IMR-90 (cell line): ENCODE measurements around the gene FMNL3. TPM values are rescaled to one million over a fixed set of nuclear protein-coding genes. Genes with fewer than 3 reads are reported as not detected.
"Not testable (repeated sequence)": the region's sequence is repeated elsewhere in the genome, so short reads cannot be mapped to it uniquely, and the experiment has no call there.

Experiments used
- ATAC-seq: fragments of 200-7000 bp; cut with Tn5 transposase; 2 replicates; pipeline ENCODE4 v1.9.1; 2020; ENCODE audit warnings: low read depth, mild to moderate bottlenecking, moderate library complexity
- BruUV-seq: library from RNA; stranded (reverse); fragments of 400-500 nt; replicated peaks from 2 replicates; lab custom pipeline; 2021; lab: Mats Ljungman, UMichigan
- CTCF ChIA-PET: fragments of 300-600 bp; formaldehyde crosslinking; extraction: SDS; loops from one replicate; lab custom pipeline; 2021; ENCODE audit warnings: antibody characterized with exemption; lab: Yijun Ruan, JAX
- POLR2A ChIA-PET: fragments of 300-600 bp; sonication (Branson Sonifier 250); formaldehyde crosslinking; loops from one replicate; lab custom pipeline; 2022; ENCODE audit warnings: antibody characterized with exemption; ENCODE audit not compliant: unreplicated experiment; lab: Charles Lee
- DNase-seq: peaks from one replicate; pipeline ENCODE4 v3.0.0; 2013
- H2AFZ ChIP-seq: replicated peaks from 2 replicates; pipeline ENCODE3; 2013; ENCODE audit warnings: low read length, mild to moderate bottlenecking; ENCODE audit not compliant: poor library complexity
- H2AK5ac ChIP-seq: 2 replicates; pipeline ENCODE4 v1.6.1; 2013; ENCODE audit warnings: low read depth, low read length, inconsistent platforms
- H2AK9ac ChIP-seq: replicated peaks from 2 replicates; pipeline ENCODE3; 2013; ENCODE audit warnings: mild to moderate bottlenecking, low read depth, low read length, moderate library complexity; ENCODE audit not compliant: poor library complexity
- H2BK120ac ChIP-seq: 2 replicates; pipeline ENCODE4 v1.6.1; 2013; ENCODE audit warnings: low read depth, low read length, inconsistent platforms
- H2BK15ac ChIP-seq: 3 replicates; pipeline ENCODE4 v1.6.1; 2013; ENCODE audit warnings: low read depth, low read length, inconsistent platforms
- H2BK20ac ChIP-seq: 2 replicates; pipeline ENCODE4 v1.6.1; 2013; ENCODE audit warnings: low read depth, mild to moderate bottlenecking, inconsistent platforms, low read length, moderate library complexity
- H2BK5ac ChIP-seq: 2 replicates; pipeline ENCODE4 v1.6.1; 2013; ENCODE audit warnings: mild to moderate bottlenecking, low read depth, low read length, inconsistent platforms; ENCODE audit not compliant: poor library complexity, severe bottlenecking
- H3K14ac ChIP-seq: replicated peaks from 2 replicates; pipeline ENCODE4 v1.6.1; 2013; ENCODE audit warnings: low read depth, low read length, inconsistent platforms
- H3K18ac ChIP-seq: 2 replicates; pipeline ENCODE4 v1.6.1; 2013; ENCODE audit warnings: low read depth, low read length, control low read depth
- H3K23ac ChIP-seq: 2 replicates; pipeline ENCODE4 v1.6.1; 2013; ENCODE audit warnings: low read depth, low read length, inconsistent platforms
- H3K27ac ChIP-seq: 2 replicates; pipeline ENCODE4 v1.5.1; 2013; ENCODE audit warnings: mild to moderate bottlenecking, control low read depth, low read length; ENCODE audit not compliant: insufficient read depth
- H3K27me3 ChIP-seq: 2 replicates; pipeline ENCODE4 v1.6.1; 2013; ENCODE audit warnings: low read length; ENCODE audit not compliant: control insufficient read depth, insufficient read depth
- H3K36me3 ChIP-seq: 2 replicates; pipeline ENCODE4 v1.6.1; 2013; ENCODE audit warnings: low read length, mixed read lengths; ENCODE audit not compliant: control insufficient read depth, insufficient read depth
- H3K4ac ChIP-seq: 2 replicates; pipeline ENCODE4 v1.6.1; 2013; ENCODE audit warnings: low read depth, low read length, inconsistent platforms
- H3K4me1 ChIP-seq: 2 replicates; pipeline ENCODE4 v1.6.1; 2013; ENCODE audit warnings: low read length, mixed read lengths; ENCODE audit not compliant: control insufficient read depth, insufficient read depth
- H3K4me2 ChIP-seq: 2 replicates; pipeline ENCODE4 v1.6.1; 2013; ENCODE audit warnings: low read depth, mild to moderate bottlenecking, control low read depth, low read length, moderate library complexity
- H3K4me3 ChIP-seq: 2 replicates; pipeline ENCODE4 v1.5.1; 2013; ENCODE audit warnings: low read depth, mild to moderate bottlenecking, control low read depth, low read length, moderate library complexity; ENCODE audit not compliant: insufficient read depth
- H3K56ac ChIP-seq: 2 replicates; pipeline ENCODE4 v1.6.1; 2013; ENCODE audit warnings: low read length, inconsistent platforms; ENCODE audit not compliant: insufficient read depth; ENCODE audit errors: extremely low read depth
- H3K79me1 ChIP-seq, 2 experiments: 2 replicates each; pipeline ENCODE4 v1.6.1; 2013; ENCODE audit warnings: low read length in 2 of 2, inconsistent platforms in 1 of 2, low read depth in 1 of 2
- H3K9ac ChIP-seq: 2 replicates; pipeline ENCODE4 v1.6.1; 2013; ENCODE audit warnings: low read depth, low read length, control low read depth
- H3K9me1 ChIP-seq: 2 replicates; pipeline ENCODE4 v1.6.1; 2013; ENCODE audit warnings: low read length, inconsistent platforms; ENCODE audit not compliant: insufficient read depth
- H3K9me3 ChIP-seq: 2 replicates; pipeline ENCODE4 v1.6.1; 2013; ENCODE audit warnings: low read length; ENCODE audit not compliant: control insufficient read depth, insufficient read depth
- H4K20me1 ChIP-seq: 2 replicates; pipeline ENCODE4 v1.6.1; 2013; ENCODE audit warnings: low read length, inconsistent platforms; ENCODE audit not compliant: insufficient read depth
- H4K5ac ChIP-seq: 2 replicates; pipeline ENCODE4 v1.6.1; 2013; ENCODE audit warnings: mild to moderate bottlenecking, low read depth, low read length, control low read depth
- H4K8ac ChIP-seq, 2 experiments: 2 replicates each; pipeline ENCODE4 v1.6.1; 2013; ENCODE audit warnings: low read depth in 2 of 2, low read length in 2 of 2, control low read depth in 1 of 2, inconsistent platforms in 1 of 2
- H4K91ac ChIP-seq: 2 replicates; pipeline ENCODE4 v1.6.1; 2013; ENCODE audit warnings: low read depth, low read length, inconsistent platforms; ENCODE audit not compliant: insufficient read depth
- BHLHE40 ChIP-seq: fragments of 150-350 bp; IDR thresholded peaks from 2 replicates; pipeline ENCODE4 v1.6.1; 2016; ENCODE audit warnings: mild to moderate bottlenecking, low read depth, low read length
- CHD1 ChIP-seq: IDR thresholded peaks from 2 replicates; pipeline ENCODE4 v1.6.1; 2012; ENCODE audit warnings: low read depth, low read length, improper control_type of control experiment
- ELK1 ChIP-seq: fragments of 150-350 bp; IDR thresholded peaks from 2 replicates; pipeline ENCODE4 v1.6.1; 2016; ENCODE audit warnings: low read depth, mild to moderate bottlenecking, low read length, moderate library complexity, borderline replicate concordance
- MAZ ChIP-seq: IDR thresholded peaks from 2 replicates; pipeline ENCODE4 v1.6.1; 2012; ENCODE audit warnings: low read depth, mild to moderate bottlenecking, low read length, improper control_type of control experiment, moderate library complexity, borderline replicate concordance
- MXI1 ChIP-seq: IDR thresholded peaks from 2 replicates; pipeline ENCODE4 v1.6.1; 2012; ENCODE audit warnings: low read depth, mild to moderate bottlenecking, low read length, moderate library complexity, borderline replicate concordance
- NFE2L2 ChIP-seq: fragments of 150-350 bp; IDR thresholded peaks from 2 replicates; pipeline ENCODE4 v1.6.1; 2016; ENCODE audit warnings: low read depth, mild to moderate bottlenecking, low read length
- WGBS, 2 experiments: methylation state at CpG; one replicate each; pipeline versions ENCODE4 v1.1.5 to v1.1.7; 2013; ENCODE audit warnings: missing lambda C conversion rate in 2 of 2; ENCODE audit not compliant: insufficient read length in 1 of 2; ENCODE audit errors: extremely low coverage in 2 of 2; 5-methylcytosine and 5-hydroxymethylcytosine counted together
- dilution Hi-C: fragments of 300-500 bp; cut with HindIII; formaldehyde crosslinking; loops from one replicate; pipeline ENCODE4 v1.14.3; 2018; ENCODE audit warnings: low sequenced_read_pairs; ENCODE audit not compliant: unreplicated experiment
- in situ Hi-C: fragments of 300-500 bp; cut with MboI; formaldehyde crosslinking; loops from 3 replicates; pipeline ENCODE4 v1.14.3; 2019; ENCODE audit warnings: low sequenced_read_pairs, inconsistent platforms, mixed read lengths
- intact Hi-C: fragments of 100-400 bp; cut with micrococcal nuclease; formaldehyde crosslinking; loops from 2 replicates; pipeline ENCODE4 v1.10.0; 2022
- polyA plus RNA-seq, 3 experiments: library from polyadenylated mRNA; depleted of rRNA; stranded (reverse); fragments of >200 nt; gene quantifications; 2 replicates each; pipeline ENCODE4 v1.2.3, GENCODE V29; 2012; ENCODE audit warnings: low replicate concordance in 1 of 3
- total RNA-seq: library from RNA; depleted of rRNA; stranded (reverse); fragments of >200 nt; gene quantifications from 2 replicates; pipeline ENCODE4 v1.2.3, GENCODE V29; 2012

FMNL3 gene
- total and polyA plus RNA-seq, 2 of the 4 experiments (the other 2 are of a cell fraction): 16.3 to 36.4 TPM

DNA sequence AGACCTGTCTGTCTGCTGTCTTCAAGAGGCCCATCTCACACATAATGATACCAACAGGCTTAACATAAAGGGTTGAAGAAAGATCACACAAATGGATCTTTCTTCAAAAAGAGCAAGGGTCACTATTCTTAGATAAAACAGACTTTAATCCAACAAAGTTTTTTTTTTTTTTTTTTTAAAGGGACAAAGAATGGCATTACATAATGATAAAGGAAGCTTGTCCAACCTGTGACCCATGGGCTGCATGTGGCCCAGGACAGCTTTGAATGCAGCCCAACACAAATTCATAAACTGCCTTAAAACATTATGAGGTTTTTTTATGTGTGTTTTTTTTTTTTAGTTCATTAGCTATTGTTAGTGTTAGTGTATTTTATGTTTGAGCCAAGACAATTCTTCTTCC lies 95.0 kb downstream of the FMNL3 start:
- Histone ChIP-seq H4K8ac (no peak overlapping the region), H3K14ac (no peak overlapping the region), H2BK15ac (no peak overlapping the region), H4K5ac (no peak overlapping the region), H3K4me2 (no peak overlapping the region), H3K4me3 (no peak overlapping the region), H3K9ac (no peak overlapping the region), H3K4me1 (no peaks in the 10 kb centered on the region), H3K9me1 (no peaks in the 10 kb centered on the region), H3K27me3 (no peaks in the 10 kb centered on the region), H2AK9ac (no peak overlapping the region), H3K18ac (no peak overlapping the region), H2AFZ (no peak overlapping the region), H3K79me1 (no peaks in the 10 kb centered on the region), H2BK120ac (no peak overlapping the region), H3K27ac (no peak overlapping the region), H4K91ac (no peak overlapping the region), H2BK20ac (no peak overlapping the region), H3K56ac (no peak overlapping the region), H3K9me3 (peaks cover 2% of the 10 kb centered on the region; the same call in 1 of the 2 replicates), H2AK5ac (no peak overlapping the region), H3K23ac (no peak overlapping the region), H2BK5ac (no peak overlapping the region), H4K20me1 (no peaks in the 10 kb centered on the region), H3K4ac (no peak overlapping the region), H3K36me3 (no peaks in the 10 kb centered on the region)
- dilution Hi-C loops (no loop called here), in situ Hi-C loops (no loop called here), intact Hi-C loops (no loop called here)
- BruUV-seq: no TSS peak
- ChIA-PET POLR2A (no interaction called here), CTCF (no interaction called here)
- ATAC-seq (no peak), DNase-seq (no peak)
- TF ChIP-seq CHD1: no peak
- TF ChIP-seq MXI1: no peak
- no peak for TF ChIP-seq BHLHE40
- no peak for TF ChIP-seq MAZ
- no peak for TF ChIP-seq NFE2L2
- no peak for TF ChIP-seq ELK1

DNA sequence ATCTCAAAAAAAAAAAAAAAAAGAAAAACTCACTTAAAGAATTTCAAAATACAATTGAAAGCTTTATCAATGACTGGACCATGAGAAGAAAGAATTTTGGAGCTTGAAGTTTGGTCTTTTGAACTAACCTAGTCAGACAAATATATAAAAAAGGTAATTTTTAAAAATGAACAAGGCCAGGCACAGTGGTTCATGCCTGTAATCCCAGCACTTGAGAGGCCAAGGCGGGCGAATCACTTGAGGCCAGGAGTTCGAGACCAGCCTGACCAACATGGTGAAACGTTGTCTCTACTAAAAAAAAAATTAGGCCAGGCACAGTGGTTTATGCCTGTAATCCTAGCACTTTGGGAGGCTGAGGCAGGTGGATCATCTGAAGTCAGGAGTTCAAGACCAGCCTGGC lies 96.4 kb downstream of the FMNL3 start:
- H3K23ac ChIP-seq, H2BK5ac ChIP-seq, H3K79me1 ChIP-seq, H4K91ac ChIP-seq, H4K5ac ChIP-seq, H3K4ac ChIP-seq, H3K14ac ChIP-seq, H2BK20ac ChIP-seq, H3K56ac ChIP-seq, H2BK120ac ChIP-seq, H2BK15ac ChIP-seq, H3K4me3 ChIP-seq, H3K9me1 ChIP-seq, H3K27ac ChIP-seq, H2AK5ac ChIP-seq, H3K27me3 ChIP-seq, dilution Hi-C loops, H3K4me1 ChIP-seq, POLR2A ChIA-PET, H3K18ac ChIP-seq, intact Hi-C loops, H3K36me3 ChIP-seq, ATAC-seq, H2AK9ac ChIP-seq, H3K9me3 ChIP-seq, BruUV-seq, H4K20me1 ChIP-seq, H3K9ac ChIP-seq, H3K4me2 ChIP-seq, H2AFZ ChIP-seq, H4K8ac ChIP-seq, DNase-seq, CTCF ChIA-PET, in situ Hi-C loops: not testable (repeated sequence)
- WGBS, 2 experiments: 100% methylated on average over 1 of the region's 4 CpGs; no CpG with 5 or more reads in 1 of the 2 experiments
